HEK293 (cell line): ENCODE measurements around the gene ATP6V0A1.

Source experiments
- CTCF ChIA-PET: fragments of 350-600 bp; formaldehyde crosslinking; extraction: SDS; loops from one replicate; lab custom pipeline; 2021; ENCODE audit warnings: antibody characterized with exemption; lab: Yijun Ruan, JAX
- POLR2A ChIA-PET: fragments of 300-600 bp; formaldehyde crosslinking; extraction: SDS; loops from one replicate; lab custom pipeline; 2020; ENCODE audit warnings: antibody characterized with exemption, inconsistent platforms; lab: Yijun Ruan, JAX
- H3K27ac ChIP-seq: fragments of 200-500 bp; sonication (Bioruptor generic); 2 replicates; pipeline ENCODE4 v1.5.1; 2014; ENCODE audit warnings: low read depth, low read length, control low read depth, inconsistent platforms; ENCODE audit errors: extremely low read depth
- H3K36me3 ChIP-seq, 2 experiments: fragments of 200-500 bp in 1 of 2; sonication (Bioruptor generic) in 1 of 2; 1 replicate in 1 of 2; 2 replicates in 1 of 2; pipeline ENCODE4 v1.5.1; 2014 to 2017; ENCODE audit warnings: inconsistent platforms in 2 of 2, low read length in 2 of 2; ENCODE audit not compliant: control insufficient read depth in 2 of 2, insufficient read depth in 1 of 2
- H3K4me1 ChIP-seq: fragments of 200-500 bp; sonication (Bioruptor generic); 2 replicates; pipeline ENCODE4 v1.5.1; 2014; ENCODE audit warnings: mild to moderate bottlenecking, low read length, inconsistent platforms; ENCODE audit not compliant: control insufficient read depth, insufficient read depth
- H3K4me3 ChIP-seq: 2 replicates; pipeline ENCODE4 v1.5.1; 2011; ENCODE audit warnings: low read depth, mild to moderate bottlenecking, control low read depth, low read length, moderate library complexity
- H3K9me3 ChIP-seq: fragments of 200-500 bp; sonication (Bioruptor generic); 2 replicates; pipeline ENCODE4 v1.5.1; 2014; ENCODE audit warnings: low read depth, low read length, inconsistent platforms; ENCODE audit not compliant: control insufficient read depth, insufficient read depth
- GLI4 ChIP-seq: fragments of 450-650 bp; formaldehyde crosslinking; IDR thresholded peaks from 2 replicates; pipeline ENCODE4 v1.5.1; 2016; ENCODE audit warnings: missing biosample characterization, missing genetic modification characterization
- GLIS1 ChIP-seq: fragments of 450-650 bp; formaldehyde crosslinking; IDR thresholded peaks from 2 replicates; pipeline ENCODE4 v1.5.1; 2016; ENCODE audit warnings: missing biosample characterization, missing genetic modification characterization
- KLF16 ChIP-seq: fragments of 450-650 bp; formaldehyde crosslinking; IDR thresholded peaks from 2 replicates; pipeline ENCODE4 v1.5.1; 2017; ENCODE audit warnings: missing biosample characterization, missing genetic modification characterization
- MEIS1 ChIP-seq: sonication (generic); formaldehyde crosslinking; IDR thresholded peaks from 2 replicates; pipeline ENCODE4 v1.8.1; 2022; ENCODE audit warnings: missing genetic modification reagents, mild to moderate bottlenecking, borderline replicate concordance
- MZF1 ChIP-seq: fragments of 450-650 bp; formaldehyde crosslinking; IDR thresholded peaks from 2 replicates; pipeline ENCODE4 v1.5.1; 2017; ENCODE audit warnings: missing biosample characterization, missing genetic modification characterization, borderline replicate concordance
- SP7 ChIP-seq: fragments of 450-650 bp; formaldehyde crosslinking; IDR thresholded peaks from 2 replicates; pipeline ENCODE4 v1.5.1; 2016; ENCODE audit warnings: missing biosample characterization, missing genetic modification characterization
- YY1 ChIP-seq: fragments of 450-650 bp; formaldehyde crosslinking; IDR thresholded peaks from 2 replicates; pipeline ENCODE4 v1.5.1; 2018; ENCODE audit warnings: missing biosample characterization, missing genetic modification characterization
- ZEB2 ChIP-seq: fragments of 450-650 bp; formaldehyde crosslinking; IDR thresholded peaks from 2 replicates; pipeline ENCODE4 v1.5.1; 2016; ENCODE audit warnings: missing biosample characterization, missing genetic modification characterization
- ZNF174 ChIP-seq: fragments of 450-650 bp; formaldehyde crosslinking; IDR thresholded peaks from 2 replicates; pipeline ENCODE4 v1.5.0; 2017; ENCODE audit warnings: missing biosample characterization, mild to moderate bottlenecking, missing genetic modification characterization
- ZNF341 ChIP-seq: fragments of 450-650 bp; formaldehyde crosslinking; IDR thresholded peaks from 2 replicates; pipeline ENCODE4; 2016; ENCODE audit warnings: low read depth, missing biosample characterization, missing genetic modification characterization
- ZNF404 ChIP-seq: fragments of 450-650 bp; formaldehyde crosslinking; IDR thresholded peaks from 2 replicates; pipeline ENCODE4 v1.5.1; 2017; ENCODE audit warnings: missing biosample characterization, missing genetic modification characterization
- ZNF433 ChIP-seq: fragments of 450-650 bp; formaldehyde crosslinking; IDR thresholded peaks from 2 replicates; pipeline ENCODE4 v1.5.1; 2016; ENCODE audit warnings: missing biosample characterization, missing genetic modification characterization, low read depth
- ZNF48 ChIP-seq: fragments of 450-650 bp; formaldehyde crosslinking; IDR thresholded peaks from 2 replicates; pipeline ENCODE4 v1.5.1; 2016; ENCODE audit warnings: missing biosample characterization, missing genetic modification characterization
- ZNF514 ChIP-seq: fragments of 450-650 bp; formaldehyde crosslinking; IDR thresholded peaks from 2 replicates; pipeline ENCODE4 v1.5.1; 2016; ENCODE audit warnings: missing biosample characterization, missing genetic modification characterization
- ZNF585B ChIP-seq: fragments of 450-650 bp; formaldehyde crosslinking; IDR thresholded peaks from 2 replicates; pipeline ENCODE4 v1.5.1; 2016; ENCODE audit warnings: missing biosample characterization, missing genetic modification characterization
- ZNF621 ChIP-seq: fragments of 450-650 bp; formaldehyde crosslinking; IDR thresholded peaks from 2 replicates; pipeline ENCODE4 v1.5.1; 2017; ENCODE audit warnings: missing biosample characterization, missing genetic modification characterization
- ZNF664 ChIP-seq: fragments of 450-650 bp; formaldehyde crosslinking; IDR thresholded peaks from 2 replicates; pipeline ENCODE4 v1.5.1; 2016; ENCODE audit warnings: missing biosample characterization, missing genetic modification characterization
- ZNF701 ChIP-seq: fragments of 450-650 bp; formaldehyde crosslinking; IDR thresholded peaks from 2 replicates; pipeline ENCODE4 v1.5.1; 2016; ENCODE audit warnings: missing biosample characterization, missing genetic modification characterization
- ZNF791 ChIP-seq: fragments of 450-650 bp; formaldehyde crosslinking; IDR thresholded peaks from 2 replicates; pipeline ENCODE4 v1.5.1; 2016; ENCODE audit warnings: missing biosample characterization, missing genetic modification characterization
- ZNF792 ChIP-seq: fragments of 450-650 bp; formaldehyde crosslinking; IDR thresholded peaks from 2 replicates; pipeline ENCODE4 v1.5.1; 2016; ENCODE audit warnings: missing biosample characterization, missing genetic modification characterization
- ZNF843 ChIP-seq: fragments of 450-650 bp; formaldehyde crosslinking; IDR thresholded peaks from 2 replicates; pipeline ENCODE4 v1.5.1; 2016; ENCODE audit warnings: missing biosample characterization, missing genetic modification characterization
- TF ChIP-seq, protein P1 (sequence below): fragments of 450-650 bp; formaldehyde crosslinking; IDR thresholded peaks from 2 replicates; pipeline ENCODE4 v1.5.0; 2017; ENCODE audit warnings: missing biosample characterization, missing genetic modification characterization, borderline replicate concordance
- TF ChIP-seq, protein P2 (sequence below): sonication (generic); formaldehyde crosslinking; IDR thresholded peaks from 2 replicates; pipeline ENCODE4 v1.8.1; 2022; ENCODE audit warnings: mild to moderate bottlenecking, moderate library complexity, missing genetic modification reagents
- TF ChIP-seq, protein P3 (sequence below): IDR thresholded peaks from 2 replicates; pipeline ENCODE4 v1.6.1; 2011; ENCODE audit warnings: mild to moderate bottlenecking, low read depth, low read length, borderline replicate concordance
- TF ChIP-seq, protein P4 (sequence below): fragments of 450-650 bp; formaldehyde crosslinking; IDR thresholded peaks from 2 replicates; pipeline ENCODE4 v1.5.1; 2016; ENCODE audit warnings: missing biosample characterization, missing genetic modification characterization
- TF ChIP-seq, protein P5 (sequence below): fragments of 450-650 bp; formaldehyde crosslinking; IDR thresholded peaks from 2 replicates; pipeline ENCODE4 v1.5.1; 2016; ENCODE audit warnings: missing biosample characterization, missing genetic modification characterization

Gene ATP6V0A1

DNA sequence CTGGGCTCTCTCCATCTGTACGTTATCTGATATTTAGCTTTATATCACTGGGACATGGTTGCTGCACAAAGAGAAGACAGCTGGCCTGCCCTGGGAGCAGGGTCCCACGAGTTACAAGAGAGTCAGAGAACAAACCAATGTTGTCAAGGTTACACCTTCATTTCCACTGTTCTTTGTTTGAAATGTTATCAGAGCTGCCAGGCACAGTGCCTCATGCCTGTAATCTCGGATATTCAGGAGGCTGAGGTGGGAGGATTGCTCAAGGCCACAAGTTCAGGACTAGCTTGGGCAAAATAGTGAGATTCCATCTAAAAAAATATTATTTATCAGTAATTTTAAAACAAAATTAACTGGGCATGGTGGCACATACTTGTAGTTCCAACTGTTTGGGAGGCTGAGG lies 34.6 kb downstream of the ATP6V0A1 start (continued):
- TF ChIP-seq, protein P1, sequence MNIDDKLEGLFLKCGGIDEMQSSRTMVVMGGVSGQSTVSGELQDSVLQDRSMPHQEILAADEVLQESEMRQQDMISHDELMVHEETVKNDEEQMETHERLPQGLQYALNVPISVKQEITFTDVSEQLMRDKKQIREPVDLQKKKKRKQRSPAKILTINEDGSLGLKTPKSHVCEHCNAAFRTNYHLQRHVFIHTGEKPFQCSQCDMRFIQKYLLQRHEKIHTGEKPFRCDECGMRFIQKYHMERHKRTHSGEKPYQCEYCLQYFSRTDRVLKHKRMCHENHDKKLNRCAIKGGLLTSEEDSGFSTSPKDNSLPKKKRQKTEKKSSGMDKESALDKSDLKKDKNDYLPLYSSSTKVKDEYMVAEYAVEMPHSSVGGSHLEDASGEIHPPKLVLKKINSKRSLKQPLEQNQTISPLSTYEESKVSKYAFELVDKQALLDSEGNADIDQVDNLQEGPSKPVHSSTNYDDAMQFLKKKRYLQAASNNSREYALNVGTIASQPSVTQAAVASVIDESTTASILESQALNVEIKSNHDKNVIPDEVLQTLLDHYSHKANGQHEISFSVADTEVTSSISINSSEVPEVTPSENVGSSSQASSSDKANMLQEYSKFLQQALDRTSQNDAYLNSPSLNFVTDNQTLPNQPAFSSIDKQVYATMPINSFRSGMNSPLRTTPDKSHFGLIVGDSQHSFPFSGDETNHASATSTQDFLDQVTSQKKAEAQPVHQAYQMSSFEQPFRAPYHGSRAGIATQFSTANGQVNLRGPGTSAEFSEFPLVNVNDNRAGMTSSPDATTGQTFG, result no peak

DNA sequence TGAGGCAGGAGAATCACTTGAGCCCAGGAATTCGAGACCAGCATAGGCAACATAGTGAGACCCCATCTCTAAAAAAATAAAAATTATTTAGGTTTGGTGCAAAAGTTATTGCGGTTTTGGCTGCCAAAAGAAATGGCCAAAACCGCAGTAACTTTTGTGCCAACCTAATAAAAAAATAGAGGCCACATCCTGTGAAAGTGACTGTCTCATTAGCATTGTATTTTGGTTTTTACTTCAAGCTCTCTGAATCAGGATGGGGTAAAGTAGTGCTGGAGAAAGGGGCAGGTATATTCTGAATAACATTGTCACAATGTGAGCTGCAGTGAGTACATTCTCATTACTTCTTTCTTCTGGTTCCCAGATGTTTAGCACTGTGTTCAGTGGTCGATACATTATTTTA lies 36.0 kb downstream of the ATP6V0A1 start:
- Histone ChIP-seq H3K4me3 (no peak overlapping the region), H3K27ac (no peak overlapping the region), H3K36me3 (peaks cover 84 to 91% of the 10 kb centered on the region in 2 experiments), H3K9me3 (no peaks in the 10 kb centered on the region), H3K4me1 (no peaks in the 10 kb centered on the region)
- TF ChIP-seq ZEB2 (no peak), ZNF701 (tag by site-specific recombination) (no peak), ZNF404 (tag by site-specific recombination) (no peak), GLI4 (tag by site-specific recombination) (no peak), GLIS1 (tag by site-specific recombination) (no peak), SP7 (tag by site-specific recombination) (no peak), ZNF174 (tag by site-specific recombination) (no peak), ZNF792 (tag by site-specific recombination) (no peak), ZNF514 (tag by site-specific recombination) (no peak)
- TF ChIP-seq, protein P2, sequence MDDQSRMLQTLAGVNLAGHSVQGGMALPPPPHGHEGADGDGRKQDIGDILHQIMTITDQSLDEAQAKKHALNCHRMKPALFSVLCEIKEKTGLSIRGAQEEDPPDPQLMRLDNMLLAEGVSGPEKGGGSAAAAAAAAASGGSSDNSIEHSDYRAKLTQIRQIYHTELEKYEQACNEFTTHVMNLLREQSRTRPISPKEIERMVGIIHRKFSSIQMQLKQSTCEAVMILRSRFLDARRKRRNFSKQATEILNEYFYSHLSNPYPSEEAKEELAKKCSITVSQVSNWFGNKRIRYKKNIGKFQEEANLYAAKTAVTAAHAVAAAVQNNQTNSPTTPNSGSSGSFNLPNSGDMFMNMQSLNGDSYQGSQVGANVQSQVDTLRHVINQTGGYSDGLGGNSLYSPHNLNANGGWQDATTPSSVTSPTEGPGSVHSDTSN, result no peak
- ChIA-PET POLR2A (interaction anchor here (0.6 to 0.7 kb wide), 2 partner anchors 46 to 183 kb away, joined by 3 read pairs; no protein-coding TSS in a partner anchor), CTCF (interaction anchor here (0.5 to 2.1 kb wide), 9 partner anchors 9 to 198 kb away, joined by 3 to 7 read pairs (median 3); no protein-coding TSS in a partner anchor)

DNA sequence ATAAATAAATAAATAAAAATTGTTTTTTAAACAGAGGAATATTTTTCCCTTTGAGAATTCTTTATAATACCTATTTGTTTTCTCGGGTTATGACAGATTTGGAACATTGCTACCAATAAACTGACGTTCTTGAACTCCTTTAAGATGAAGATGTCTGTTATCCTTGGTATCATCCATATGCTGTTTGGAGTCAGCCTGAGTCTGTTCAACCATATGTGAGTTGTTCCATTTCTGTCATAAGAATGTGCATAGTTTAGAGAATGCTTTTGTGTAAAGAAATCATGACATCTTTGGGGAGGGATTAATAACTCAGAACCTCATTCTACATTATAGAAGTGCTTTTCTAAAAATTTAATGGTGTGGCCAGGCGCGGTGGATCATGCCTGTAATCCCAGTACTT lies 40.1 kb downstream of the ATP6V0A1 start:
- Histone ChIP-seq H3K4me1 (no peaks in the 10 kb centered on the region), H3K36me3 (peaks cover 81 to 89% of the 10 kb centered on the region in 2 experiments), H3K27ac (no peak overlapping the region), H3K9me3 (no peaks in the 10 kb centered on the region), H3K4me3 (no peak overlapping the region)
- ChIA-PET CTCF (no interaction called here), POLR2A (no interaction called here)
- no peak for TF ChIP-seq ZNF664
- TF ChIP-seq ZNF433, result no peak
- TF ChIP-seq MEIS1 (CRISPR knock-in tag), result no peak

DNA sequence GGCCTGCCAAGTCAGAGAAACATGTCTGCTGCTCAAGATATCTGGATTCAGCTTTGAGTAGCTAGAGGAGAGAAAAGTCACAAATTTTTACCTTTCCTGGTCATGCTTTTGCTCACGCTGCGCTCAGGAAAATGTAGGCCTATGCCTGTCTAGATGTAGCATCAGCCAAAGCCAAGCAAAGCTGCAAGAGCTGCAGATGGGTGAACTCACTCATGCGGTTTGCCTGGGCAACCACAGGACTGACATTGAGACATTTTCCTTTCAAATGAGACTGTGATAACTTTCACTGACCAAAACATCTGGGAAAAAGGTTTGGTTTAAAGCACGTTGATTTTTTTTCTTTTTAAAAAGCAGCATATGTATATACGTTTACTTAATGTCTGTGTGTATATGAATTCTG lies 43.4 kb downstream of the ATP6V0A1 start:
- Histone ChIP-seq H3K27ac (no peak overlapping the region), H3K4me3 (no peak overlapping the region), H3K36me3 (peaks cover 52 to 81% of the 10 kb centered on the region in 2 experiments), H3K9me3 (no peaks in the 10 kb centered on the region), H3K4me1 (no peaks in the 10 kb centered on the region)
- ChIA-PET POLR2A (no interaction called here), CTCF (interaction anchor here (0.6 to 1.2 kb wide), 4 partner anchors 13 to 435 kb away, joined by 3 to 7 read pairs (median 5); no protein-coding TSS in a partner anchor)
- no peak for TF ChIP-seq YY1 (tag by site-specific recombination)
- TF ChIP-seq, protein P3, sequence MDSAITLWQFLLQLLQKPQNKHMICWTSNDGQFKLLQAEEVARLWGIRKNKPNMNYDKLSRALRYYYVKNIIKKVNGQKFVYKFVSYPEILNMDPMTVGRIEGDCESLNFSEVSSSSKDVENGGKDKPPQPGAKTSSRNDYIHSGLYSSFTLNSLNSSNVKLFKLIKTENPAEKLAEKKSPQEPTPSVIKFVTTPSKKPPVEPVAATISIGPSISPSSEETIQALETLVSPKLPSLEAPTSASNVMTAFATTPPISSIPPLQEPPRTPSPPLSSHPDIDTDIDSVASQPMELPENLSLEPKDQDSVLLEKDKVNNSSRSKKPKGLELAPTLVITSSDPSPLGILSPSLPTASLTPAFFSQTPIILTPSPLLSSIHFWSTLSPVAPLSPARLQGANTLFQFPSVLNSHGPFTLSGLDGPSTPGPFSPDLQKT, result no peak
- TF ChIP-seq, protein P4, sequence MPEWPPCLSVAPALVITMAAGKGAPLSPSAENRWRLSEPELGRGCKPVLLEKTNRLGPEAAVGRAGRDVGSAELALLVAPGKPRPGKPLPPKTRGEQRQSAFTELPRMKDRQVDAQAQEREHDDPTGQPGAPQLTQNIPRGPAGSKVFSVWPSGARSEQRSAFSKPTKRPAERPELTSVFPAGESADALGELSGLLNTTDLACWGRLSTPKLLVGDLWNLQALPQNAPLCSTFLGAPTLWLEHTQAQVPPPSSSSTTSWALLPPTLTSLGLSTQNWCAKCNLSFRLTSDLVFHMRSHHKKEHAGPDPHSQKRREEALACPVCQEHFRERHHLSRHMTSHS, result no peak
- TF ChIP-seq ZNF621 (tag by site-specific recombination), result no peak
- no peak for TF ChIP-seq ZNF48
- TF ChIP-seq ZNF585B (tag by site-specific recombination), result no peak
- TF ChIP-seq, protein P5, sequence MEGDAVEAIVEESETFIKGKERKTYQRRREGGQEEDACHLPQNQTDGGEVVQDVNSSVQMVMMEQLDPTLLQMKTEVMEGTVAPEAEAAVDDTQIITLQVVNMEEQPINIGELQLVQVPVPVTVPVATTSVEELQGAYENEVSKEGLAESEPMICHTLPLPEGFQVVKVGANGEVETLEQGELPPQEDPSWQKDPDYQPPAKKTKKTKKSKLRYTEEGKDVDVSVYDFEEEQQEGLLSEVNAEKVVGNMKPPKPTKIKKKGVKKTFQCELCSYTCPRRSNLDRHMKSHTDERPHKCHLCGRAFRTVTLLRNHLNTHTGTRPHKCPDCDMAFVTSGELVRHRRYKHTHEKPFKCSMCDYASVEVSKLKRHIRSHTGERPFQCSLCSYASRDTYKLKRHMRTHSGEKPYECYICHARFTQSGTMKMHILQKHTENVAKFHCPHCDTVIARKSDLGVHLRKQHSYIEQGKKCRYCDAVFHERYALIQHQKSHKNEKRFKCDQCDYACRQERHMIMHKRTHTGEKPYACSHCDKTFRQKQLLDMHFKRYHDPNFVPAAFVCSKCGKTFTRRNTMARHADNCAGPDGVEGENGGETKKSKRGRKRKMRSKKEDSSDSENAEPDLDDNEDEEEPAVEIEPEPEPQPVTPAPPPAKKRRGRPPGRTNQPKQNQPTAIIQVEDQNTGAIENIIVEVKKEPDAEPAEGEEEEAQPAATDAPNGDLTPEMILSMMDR (tag by site-specific recombination), result no peak
- no peak for TF ChIP-seq ZNF791 (tag by site-specific recombination)
- no peak for TF ChIP-seq KLF16
- TF ChIP-seq ZNF341 (tag by site-specific recombination), result no peak
- no peak for TF ChIP-seq ZNF843 (tag by site-specific recombination)
- TF ChIP-seq MZF1 (tag by site-specific recombination), result no peak
